SU-DHL-6 (cell line): Measurements from ENCODE around the gene SERTAD4.

ENCODE experiments used
- H2AFZ ChIP-seq: fragments of 200-600 bp; sonication (generic); 2 replicates; pipeline ENCODE4 v1.6.1; 2014; ENCODE audit warnings: low read depth, mild to moderate bottlenecking, moderate library complexity, mixed read lengths, antibody characterized with exemption, low read length; ENCODE audit not compliant: severe bottlenecking
- H3F3A ChIP-seq: fragments of 200-600 bp; shearing (Covaris generic); 2 replicates; pipeline ENCODE4 v1.6.0; 2016; ENCODE audit warnings: antibody characterized with exemption, mild to moderate bottlenecking; ENCODE audit not compliant: insufficient read depth
- H3K27ac ChIP-seq: fragments of 200-600 bp; sonication (generic); 2 replicates; pipeline ENCODE4 v1.5.1; 2016; ENCODE audit warnings: low read depth, mild to moderate bottlenecking, low read length, moderate library complexity, mixed read lengths
- H3K27me3 ChIP-seq: fragments of 200-600 bp; sonication (generic), shearing (Covaris generic); 2 replicates; pipeline ENCODE4 v1.6.0; 2014; ENCODE audit warnings: mild to moderate bottlenecking, low read length
- H3K36me3 ChIP-seq: fragments of 200-600 bp; sonication (generic); 2 replicates; pipeline ENCODE4 v1.6.1; 2014; ENCODE audit warnings: mild to moderate bottlenecking, low read length, mixed read lengths
- H3K4me2 ChIP-seq: fragments of 300-600, 200-600 bp; shearing (Covaris generic), sonication (generic); 2 replicates; pipeline ENCODE4 v1.6.0; 2014; ENCODE audit warnings: low read length, low read depth, mild to moderate bottlenecking; ENCODE audit not compliant: poor library complexity, severe bottlenecking
- H3K4me3 ChIP-seq: fragments of 200-600 bp; sonication (generic); 2 replicates; pipeline ENCODE4 v1.5.1; 2014; ENCODE audit warnings: antibody characterized with exemption, low read length, mild to moderate bottlenecking, mixed read lengths; ENCODE audit not compliant: insufficient read depth, poor library complexity, severe bottlenecking
- H3K79me2 ChIP-seq: fragments of 200-600 bp; sonication (generic); 2 replicates; pipeline ENCODE4 v1.6.1; 2014; ENCODE audit warnings: mild to moderate bottlenecking, low read length, moderate library complexity; ENCODE audit not compliant: insufficient read depth
- H3K9ac ChIP-seq: fragments of 200-600 bp; sonication (generic); 2 replicates; pipeline ENCODE4 v1.7.0; 2014; ENCODE audit warnings: mild to moderate bottlenecking, low read length
- H3K9me2 ChIP-seq: fragments of 200-600 bp; sonication (generic); replicated peaks from 2 replicates; pipeline ENCODE4 v1.6.1; 2014; ENCODE audit warnings: low read length; ENCODE audit not compliant: insufficient read depth
- H3K9me3 ChIP-seq: fragments of 200-600 bp; sonication (generic); 2 replicates; pipeline ENCODE4 v1.6.1; 2014; ENCODE audit warnings: low read length, mixed read lengths; ENCODE audit not compliant: insufficient read depth
- H4K20me1 ChIP-seq: fragments of 200-600 bp; sonication (generic); 2 replicates; pipeline ENCODE4 v1.6.1; 2014; ENCODE audit warnings: low read depth, mild to moderate bottlenecking, antibody characterized with exemption, low read length, moderate library complexity, mixed read lengths
- EZH2phosphoT487 ChIP-seq: fragments of 200-600 bp; sonication (generic), shearing (Covaris generic); conservative IDR thresholded peaks from 2 replicates; pipeline ENCODE4 v1.6.1; 2018; ENCODE audit warnings: mild to moderate bottlenecking, antibody characterized with exemption, low read length, moderate library complexity, mixed read lengths
- TF ChIP-seq, protein P1 (sequence below): fragments of 200-600 bp; sonication (generic); IDR thresholded peaks from one replicate; pipeline ENCODE4 v1.5.1; 2017; ENCODE audit warnings: antibody characterized with exemption, mild to moderate bottlenecking, low read length, moderate library complexity; ENCODE audit not compliant: insufficient read depth, poor library complexity, severe bottlenecking

The SERTAD4 gene

DNA sequence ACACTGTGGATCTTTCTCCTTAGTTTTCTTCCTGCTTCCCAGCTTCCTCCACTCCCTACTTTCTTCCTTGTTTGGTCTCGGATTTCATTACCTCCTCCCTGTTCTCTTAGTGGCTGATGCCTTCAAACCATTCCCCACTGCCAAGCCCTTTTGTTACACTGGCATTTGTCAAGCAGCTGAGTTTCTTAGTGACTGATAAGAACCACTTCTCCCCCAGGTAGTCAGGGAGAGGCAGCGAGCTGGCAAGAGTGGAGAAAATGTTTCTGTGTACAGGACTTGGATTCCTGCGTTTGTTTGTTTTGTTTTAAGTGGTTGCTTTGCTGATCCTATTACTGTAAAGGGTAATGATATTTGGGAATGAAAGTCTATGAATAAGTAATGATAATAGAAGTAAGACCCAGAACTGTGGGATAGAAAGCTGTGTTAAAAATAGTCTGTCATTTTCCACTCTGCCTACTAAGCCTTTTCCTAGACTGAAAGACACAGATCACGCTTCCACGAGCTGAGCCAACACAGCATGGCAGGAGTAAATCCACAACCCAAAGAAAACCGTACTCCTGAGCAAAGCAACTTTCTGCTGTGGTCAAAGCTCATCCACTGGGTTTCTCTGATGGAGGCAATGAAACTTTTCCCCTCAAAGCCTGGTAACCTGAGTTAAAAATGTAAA is 10.1 kb upstream of the SERTAD4 start:
- no peaks in the 10 kb centered on the region for H3K9me2 ChIP-seq
- H3K9ac ChIP-seq = no peak overlapping the region
- no peaks in the 10 kb centered on the region for H4K20me1 ChIP-seq
- no peaks in the 10 kb centered on the region for H3K36me3 ChIP-seq
- no peaks in the 10 kb centered on the region for H3K79me2 ChIP-seq
- H3K4me3 ChIP-seq = no peak overlapping the region
- no peaks in the 10 kb centered on the region for H3F3A ChIP-seq
- no peak overlapping the region for H3K27ac ChIP-seq
- TF ChIP-seq, protein P1, sequence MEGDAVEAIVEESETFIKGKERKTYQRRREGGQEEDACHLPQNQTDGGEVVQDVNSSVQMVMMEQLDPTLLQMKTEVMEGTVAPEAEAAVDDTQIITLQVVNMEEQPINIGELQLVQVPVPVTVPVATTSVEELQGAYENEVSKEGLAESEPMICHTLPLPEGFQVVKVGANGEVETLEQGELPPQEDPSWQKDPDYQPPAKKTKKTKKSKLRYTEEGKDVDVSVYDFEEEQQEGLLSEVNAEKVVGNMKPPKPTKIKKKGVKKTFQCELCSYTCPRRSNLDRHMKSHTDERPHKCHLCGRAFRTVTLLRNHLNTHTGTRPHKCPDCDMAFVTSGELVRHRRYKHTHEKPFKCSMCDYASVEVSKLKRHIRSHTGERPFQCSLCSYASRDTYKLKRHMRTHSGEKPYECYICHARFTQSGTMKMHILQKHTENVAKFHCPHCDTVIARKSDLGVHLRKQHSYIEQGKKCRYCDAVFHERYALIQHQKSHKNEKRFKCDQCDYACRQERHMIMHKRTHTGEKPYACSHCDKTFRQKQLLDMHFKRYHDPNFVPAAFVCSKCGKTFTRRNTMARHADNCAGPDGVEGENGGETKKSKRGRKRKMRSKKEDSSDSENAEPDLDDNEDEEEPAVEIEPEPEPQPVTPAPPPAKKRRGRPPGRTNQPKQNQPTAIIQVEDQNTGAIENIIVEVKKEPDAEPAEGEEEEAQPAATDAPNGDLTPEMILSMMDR = no peak
- TF ChIP-seq EZH2phosphoT487 = no peak
- no peaks in the 10 kb centered on the region for H3K9me3 ChIP-seq
- no peaks in the 10 kb centered on the region for H3K27me3 ChIP-seq
- no peak overlapping the region for H2AFZ ChIP-seq
- no peak overlapping the region for H3K4me2 ChIP-seq

DNA sequence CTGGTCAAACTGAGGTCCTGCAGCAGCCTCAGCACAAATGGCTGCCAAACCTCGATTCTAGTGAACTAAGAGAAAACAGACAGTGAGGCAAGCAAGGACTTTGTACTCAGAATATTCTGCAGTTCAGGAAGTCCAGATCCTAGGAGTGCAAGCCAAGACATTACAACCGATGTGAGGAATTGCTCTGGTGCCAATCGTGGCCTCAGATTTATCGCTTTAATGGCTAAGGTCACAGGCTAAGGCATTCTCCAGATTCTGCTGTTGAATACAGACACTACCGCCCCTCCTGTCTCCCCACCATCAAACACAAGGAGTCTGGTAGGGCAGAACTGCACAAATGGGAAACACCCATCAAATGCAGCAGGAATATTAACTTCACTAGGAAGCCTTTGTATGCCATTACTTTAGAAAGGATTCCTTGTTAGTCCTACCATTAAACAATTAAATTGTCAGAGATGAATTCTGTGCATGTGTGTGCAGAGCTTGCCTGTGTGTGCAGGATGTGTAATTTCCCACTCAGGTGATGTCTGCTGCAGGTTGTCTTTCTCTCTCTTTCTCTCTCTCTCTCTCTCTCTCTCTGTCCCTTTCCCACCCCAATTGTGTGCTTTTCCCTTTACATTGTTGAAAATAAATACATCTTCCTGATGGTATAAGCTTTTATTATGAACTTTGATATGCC is 9.2 kb upstream of the SERTAD4 start:
- Histone ChIP-seq H3K4me3 (no peak overlapping the region), H3K9ac (no peak overlapping the region), H3K9me2 (no peaks in the 10 kb centered on the region), H3K27me3 (no peaks in the 10 kb centered on the region), H3K4me2 (no peak overlapping the region), H3F3A (no peaks in the 10 kb centered on the region), H3K79me2 (no peaks in the 10 kb centered on the region), H3K27ac (no peak overlapping the region), H2AFZ (no peak overlapping the region), H3K36me3 (no peaks in the 10 kb centered on the region), H3K9me3 (no peaks in the 10 kb centered on the region), H4K20me1 (no peaks in the 10 kb centered on the region)
- no peak for TF ChIP-seq EZH2phosphoT487
- TF ChIP-seq, protein P1 = no peak

DNA sequence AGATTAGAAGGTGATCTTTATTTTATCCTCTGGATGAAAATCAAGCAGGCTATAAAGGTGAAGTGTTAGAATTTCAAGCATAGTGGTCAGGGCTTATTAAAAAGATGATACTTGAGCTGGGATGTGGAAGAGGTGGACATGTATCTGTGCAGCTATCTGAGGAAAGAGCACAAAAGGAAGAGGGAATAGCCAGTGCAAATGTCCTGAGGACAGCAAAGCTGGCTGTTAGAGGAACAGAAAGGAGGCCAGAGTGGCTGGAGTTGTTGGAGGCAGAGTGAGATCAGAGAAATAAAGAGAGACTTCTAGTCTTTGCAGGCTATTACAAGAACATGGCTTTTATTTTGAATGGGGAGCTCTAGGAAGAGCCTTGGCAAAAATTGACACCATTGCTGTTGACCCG is 4.4 kb upstream of the SERTAD4 start:
- no peaks in the 10 kb centered on the region for H4K20me1 ChIP-seq
- no peak overlapping the region for H3K4me3 ChIP-seq
- H3K36me3 ChIP-seq = no peaks in the 10 kb centered on the region

More for the DNA sequence above, 4.4 kb upstream of the SERTAD4 start:
- Histone ChIP-seq H3K27ac (no peak overlapping the region), H3K9me3 (no peaks in the 10 kb centered on the region), H3K4me2 (no peak overlapping the region), H3K9me2 (no peaks in the 10 kb centered on the region), H3K27me3 (no peaks in the 10 kb centered on the region), H2AFZ (no peak overlapping the region), H3K79me2 (no peaks in the 10 kb centered on the region), H3F3A (no peaks in the 10 kb centered on the region), H3K9ac (no peak overlapping the region)
- no peak for TF ChIP-seq EZH2phosphoT487
- TF ChIP-seq, protein P1 = no peak
